Body of pancreas (tissue), 4 donors: ENCODE data around the gene ENTPD8.

Experiments
- POLR2A ChIP-seq, 3 donors: fragments of 450-650 bp; IDR thresholded peaks; one replicate each; pipeline ENCODE4 v1.6.1; 2016; ENCODE audit warnings: antibody characterized with exemption in 3 of 3, mild to moderate bottlenecking in 2 of 3
- TF ChIP-seq, protein P1 (sequence below), 7 experiments: fragments of 450-650 bp in 4 of 7; fragments of 200-600 bp in 3 of 7; sonication (generic) in 3 of 7; IDR thresholded peaks; one replicate each; pipeline ENCODE4 v1.5.1; 2016 to 2019; ENCODE audit warnings: antibody characterized with exemption in 7 of 7

DNA sequence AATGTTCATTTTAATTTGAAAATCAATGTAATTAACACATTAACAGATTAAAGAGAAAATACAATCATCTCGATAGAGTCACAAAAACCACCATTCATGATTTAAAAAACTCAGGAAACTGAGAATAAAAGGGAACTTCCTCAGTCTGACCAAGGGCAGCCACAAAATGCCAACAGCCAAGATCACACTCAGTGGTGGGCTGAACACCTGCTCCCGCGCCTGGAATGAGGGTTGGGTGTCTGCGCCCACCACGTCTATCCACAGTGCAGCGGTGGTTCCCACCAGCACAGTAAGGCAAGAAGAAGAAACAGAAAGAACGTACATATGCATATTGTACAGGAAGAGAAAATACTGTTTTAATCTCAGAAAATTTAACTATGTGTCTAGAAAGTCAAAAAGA lies 29.6 kb upstream of the ENTPD8 start:
- TF ChIP-seq, protein P1, sequence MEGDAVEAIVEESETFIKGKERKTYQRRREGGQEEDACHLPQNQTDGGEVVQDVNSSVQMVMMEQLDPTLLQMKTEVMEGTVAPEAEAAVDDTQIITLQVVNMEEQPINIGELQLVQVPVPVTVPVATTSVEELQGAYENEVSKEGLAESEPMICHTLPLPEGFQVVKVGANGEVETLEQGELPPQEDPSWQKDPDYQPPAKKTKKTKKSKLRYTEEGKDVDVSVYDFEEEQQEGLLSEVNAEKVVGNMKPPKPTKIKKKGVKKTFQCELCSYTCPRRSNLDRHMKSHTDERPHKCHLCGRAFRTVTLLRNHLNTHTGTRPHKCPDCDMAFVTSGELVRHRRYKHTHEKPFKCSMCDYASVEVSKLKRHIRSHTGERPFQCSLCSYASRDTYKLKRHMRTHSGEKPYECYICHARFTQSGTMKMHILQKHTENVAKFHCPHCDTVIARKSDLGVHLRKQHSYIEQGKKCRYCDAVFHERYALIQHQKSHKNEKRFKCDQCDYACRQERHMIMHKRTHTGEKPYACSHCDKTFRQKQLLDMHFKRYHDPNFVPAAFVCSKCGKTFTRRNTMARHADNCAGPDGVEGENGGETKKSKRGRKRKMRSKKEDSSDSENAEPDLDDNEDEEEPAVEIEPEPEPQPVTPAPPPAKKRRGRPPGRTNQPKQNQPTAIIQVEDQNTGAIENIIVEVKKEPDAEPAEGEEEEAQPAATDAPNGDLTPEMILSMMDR (IDR thresholded peaks at IDR 0.05): no peak
- no peak for TF ChIP-seq POLR2A (IDR thresholded peaks at IDR 0.05)
